GM12865 (cell line): ENCODE measurements around the gene HABP2.

ENCODE experiments used
- DNase-seq: peaks from one replicate; pipeline ENCODE4 v3.0.0; 2010; ENCODE audit warnings: low read depth
- H3K4me3 ChIP-seq: 2 replicates; pipeline ENCODE4 v1.5.1; 2011; ENCODE audit warnings: mild to moderate bottlenecking, low read depth, low read length, control low read depth
- CTCF ChIP-seq: IDR thresholded peaks from 2 replicates; pipeline ENCODE4 v1.5.1; 2011; ENCODE audit warnings: low read length, control low read depth, low read depth, inconsistent platforms; ENCODE audit not compliant: insufficient read depth; ENCODE audit errors: missing control alignments

Gene HABP2

GRCh38 chr10:113553149-113553548 lies 296 bp downstream of the HABP2 start:
- no peak for DNase-seq

GRCh38 chr10:113554214-113554613 lies 1.4 kb downstream of the HABP2 start:
- H3K4me3 ChIP-seq, result no peak overlapping the region
- no peak for DNase-seq
- TF ChIP-seq CTCF, result no peak

More at GRCh38 chr10:113553149-113553548, 296 bp downstream of the HABP2 start:
- H3K4me3 ChIP-seq, result no peak overlapping the region
- TF ChIP-seq CTCF, result no peak

- no peak for TF ChIP-seq CTCF
- no peak overlapping the region for H3K4me3 ChIP-seq
- DNase-seq, result no peak
These were observed 2.4 kb downstream of the HABP2 start for GRCh38 chr10:113555245-113555644.

- no peak for DNase-seq
- TF ChIP-seq CTCF, result no peak
- no peak overlapping the region for H3K4me3 ChIP-seq
These were observed 2.9 kb downstream of the HABP2 start for GRCh38 chr10:113555751-113556150.

GRCh38 chr10:113557424-113557862 lies 4.6 kb downstream of the HABP2 start:
- no peak overlapping the region for H3K4me3 ChIP-seq
- DNase-seq, result no peak
- TF ChIP-seq CTCF, result no peak

- no peak for TF ChIP-seq CTCF
- no peak for DNase-seq
- H3K4me3 ChIP-seq, result no peak overlapping the region
These were observed 5.1 kb downstream of the HABP2 start for GRCh38 chr10:113557903-113558321.

- no peak for TF ChIP-seq CTCF
- H3K4me3 ChIP-seq, result no peak overlapping the region
- no peak for DNase-seq
These were observed 7.2 kb downstream of the HABP2 start for GRCh38 chr10:113560071-113560470.
